Measurements from ENCODE around the gene SPIRE1.

GRCh38 chr18:12599543-12599942, 58.4 kb downstream of the SPIRE1 start:
- TF ChIP-seq ESRRG (CRISPR knock-in tag; IDR thresholded peaks at IDR 0.05) (no peak), TOX (CRISPR knock-in tag; IDR thresholded peaks at IDR 0.05; ENCODE audit: borderline replicate concordance) (no peak), TSHZ2 (CRISPR knock-in tag; IDR thresholded peaks at IDR 0.05) (no peak), POU6F1 (CRISPR knock-in tag; IDR thresholded peaks at IDR 0.05; ENCODE audit: borderline replicate concordance, low read depth) (no peak)
